Vagina (tissue), 2 donors: ENCODE measurements around the gene THRA. TPM values are rescaled to one million over a fixed set of nuclear protein-coding genes. Genes with fewer than 3 reads are reported as not detected.

Experiments used
- DNase-seq, 2 donors: peaks; one replicate each; pipeline ENCODE4 v3.0.0-alpha.2; 2017; ENCODE audit errors: extremely low spot score in 2 of 2
- H3K27ac ChIP-seq: fragments of 200-600 bp; sonication (generic); one replicate; pipeline ENCODE4 v1.5.1; 2019
- H3K27me3 ChIP-seq: fragments of 200-600 bp; sonication (generic); one replicate; pipeline ENCODE4 v1.5.1; 2019
- H3K36me3 ChIP-seq, 2 donors: fragments of 200-600 bp; sonication (generic); one replicate each; pipeline ENCODE4 v1.5.1; 2017 to 2019
- H3K4me1 ChIP-seq: fragments of 200-600 bp; sonication (generic); one replicate; pipeline ENCODE4 v1.5.1; 2019
- H3K4me3 ChIP-seq, 2 donors: fragments of 200-600 bp; sonication (generic); 1 replicate in 1 of 2; 2 replicates in 1 of 2; pipeline ENCODE4 v1.5.1; 2016 to 2019
- H3K9me3 ChIP-seq: fragments of 200-600 bp; sonication (generic); one replicate; pipeline ENCODE4 v1.5.1; 2019
- POLR2A ChIP-seq, 2 donors: fragments of 450-650 bp; IDR thresholded peaks; one replicate each; pipeline ENCODE4 v1.6.1; 2017; ENCODE audit warnings: antibody characterized with exemption in 2 of 2, mild to moderate bottlenecking in 2 of 2, moderate library complexity in 2 of 2
- POLR2AphosphoS5 ChIP-seq, 2 donors: sonication (generic); formaldehyde crosslinking; IDR thresholded peaks; one replicate each; pipeline ENCODE4 v1.9.0; 2017; ENCODE audit warnings: antibody characterized with exemption in 2 of 2, mild to moderate bottlenecking in 2 of 2, low read depth in 1 of 2; ENCODE audit not compliant: insufficient read depth in 1 of 2
- intact Hi-C: fragments of 100-400 bp; cut with DNase I; formaldehyde crosslinking; loops from one replicate; pipeline ENCODE4 v1.15.1; 2023
- total RNA-seq: library from RNA; depleted of rRNA; stranded (reverse); fragments of >200 nt; gene quantifications from one replicate; pipeline ENCODE4 v1.2.3, GENCODE V29; 2016
- TF ChIP-seq, protein P1 (sequence below), 3 experiments: fragments of 450-650 bp in 2 of 3; fragments of 200-600 bp in 1 of 3; sonication (generic) in 1 of 3; IDR thresholded peaks; one replicate each; pipeline ENCODE4 v1.5.1; 2017 to 2019; ENCODE audit warnings: antibody characterized with exemption in 3 of 3, mild to moderate bottlenecking in 2 of 3, moderate library complexity in 2 of 3

The THRA gene
- total RNA-seq, 1 donor from 2014 or later = 40.3 TPM

- no peaks in the 10 kb centered on the region for H3K9me3 ChIP-seq
- intact Hi-C loops = loop anchor here (10.0 kb wide), 1 partner anchor 110 kb away; the partner anchor contains the start of gene RAPGEFL1
- DNase-seq = no peak
- H3K4me1 ChIP-seq = peaks cover 76% of the 10 kb centered on the region
- peak overlapping the region; percentile 98 to 100 for H3K4me3 ChIP-seq
- H3K27me3 ChIP-seq = no peaks in the 10 kb centered on the region
- H3K27ac ChIP-seq = peak overlapping the region; percentile 99
- no peaks in the 10 kb centered on the region for H3K36me3 ChIP-seq
- TF ChIP-seq POLR2A (IDR thresholded peaks at IDR 0.05) (no peak), POLR2AphosphoS5 (IDR thresholded peaks at IDR 0.05; ENCODE audit: insufficient read depth in 1 of 2, low read depth in 1 of 2) (no peak)
- TF ChIP-seq, protein P1, sequence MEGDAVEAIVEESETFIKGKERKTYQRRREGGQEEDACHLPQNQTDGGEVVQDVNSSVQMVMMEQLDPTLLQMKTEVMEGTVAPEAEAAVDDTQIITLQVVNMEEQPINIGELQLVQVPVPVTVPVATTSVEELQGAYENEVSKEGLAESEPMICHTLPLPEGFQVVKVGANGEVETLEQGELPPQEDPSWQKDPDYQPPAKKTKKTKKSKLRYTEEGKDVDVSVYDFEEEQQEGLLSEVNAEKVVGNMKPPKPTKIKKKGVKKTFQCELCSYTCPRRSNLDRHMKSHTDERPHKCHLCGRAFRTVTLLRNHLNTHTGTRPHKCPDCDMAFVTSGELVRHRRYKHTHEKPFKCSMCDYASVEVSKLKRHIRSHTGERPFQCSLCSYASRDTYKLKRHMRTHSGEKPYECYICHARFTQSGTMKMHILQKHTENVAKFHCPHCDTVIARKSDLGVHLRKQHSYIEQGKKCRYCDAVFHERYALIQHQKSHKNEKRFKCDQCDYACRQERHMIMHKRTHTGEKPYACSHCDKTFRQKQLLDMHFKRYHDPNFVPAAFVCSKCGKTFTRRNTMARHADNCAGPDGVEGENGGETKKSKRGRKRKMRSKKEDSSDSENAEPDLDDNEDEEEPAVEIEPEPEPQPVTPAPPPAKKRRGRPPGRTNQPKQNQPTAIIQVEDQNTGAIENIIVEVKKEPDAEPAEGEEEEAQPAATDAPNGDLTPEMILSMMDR (IDR thresholded peaks at IDR 0.05) = no peak
Observed at GRCh38 chr17:40064971-40065768, 2.4 kb downstream of the THRA start.

DNA sequence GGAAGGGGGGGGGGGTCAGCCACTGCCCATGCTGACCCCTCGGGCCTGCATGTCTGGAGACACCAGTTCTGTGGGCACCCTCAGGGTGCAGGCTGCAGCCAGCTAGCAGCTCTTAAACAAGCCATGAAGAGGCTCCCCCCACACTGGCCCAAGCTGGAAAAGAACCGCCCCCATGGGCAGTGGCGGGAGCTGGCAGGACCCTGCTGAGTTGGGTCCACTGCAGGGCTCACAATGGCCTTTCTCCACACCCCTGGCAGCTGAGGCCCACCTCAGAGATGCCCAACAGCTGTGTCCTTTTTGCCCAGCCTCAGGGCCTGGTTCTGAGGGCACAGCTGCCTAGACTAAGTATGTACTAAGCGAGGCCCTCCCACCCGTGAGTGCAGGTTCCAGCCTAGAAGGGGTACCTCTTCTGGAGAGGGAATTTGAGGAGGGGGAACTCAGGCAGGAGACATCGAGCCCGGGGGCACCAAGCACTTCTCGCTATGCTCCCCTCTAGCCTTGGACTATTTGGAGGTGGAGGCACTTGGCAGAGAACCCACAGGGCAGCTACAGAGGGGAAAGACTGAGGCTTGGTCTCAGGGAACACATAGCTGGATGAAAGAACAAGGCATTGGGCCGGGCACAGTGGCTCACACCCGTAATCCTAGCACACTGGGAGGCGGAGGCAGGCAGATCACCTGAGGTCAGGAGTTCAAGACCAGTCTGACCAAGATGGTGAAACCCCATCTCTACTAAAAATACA is 3.2 kb downstream of the THRA start:
- Histone ChIP-seq H3K9me3 (no peaks in the 10 kb centered on the region), H3K36me3 (no peaks in the 10 kb centered on the region), H3K4me3 (peak overlapping the region; percentile 98 to 100), H3K27me3 (no peaks in the 10 kb centered on the region), H3K4me1 (peaks cover 82% of the 10 kb centered on the region), H3K27ac (peak overlapping the region; percentile 99)
- no peak for DNase-seq
- intact Hi-C loops = loop anchor here (10.0 kb wide), 1 partner anchor 109 kb away; the partner anchor contains the start of gene RAPGEFL1
- TF ChIP-seq POLR2A (IDR thresholded peaks at IDR 0.05) = no peak
- TF ChIP-seq, protein P1 (IDR thresholded peaks at IDR 0.05) = no peak
- TF ChIP-seq POLR2AphosphoS5 (IDR thresholded peaks at IDR 0.05; ENCODE audit: insufficient read depth in 1 of 2, low read depth in 1 of 2) = no peak

GRCh38 chr17:40067710-40068109 is 4.9 kb downstream of the THRA start:
- Histone ChIP-seq H3K36me3 (no peaks in the 10 kb centered on the region), H3K4me3 (no peak overlapping the region), H3K4me1 (peaks cover 85% of the 10 kb centered on the region), H3K27ac (peak overlapping the region; percentile 99), H3K27me3 (no peaks in the 10 kb centered on the region), H3K9me3 (no peaks in the 10 kb centered on the region)
- no peak for TF ChIP-seq POLR2A (IDR thresholded peaks at IDR 0.05)
- no peak for TF ChIP-seq POLR2AphosphoS5 (IDR thresholded peaks at IDR 0.05; ENCODE audit: insufficient read depth in 1 of 2, low read depth in 1 of 2)
- TF ChIP-seq, protein P1 (IDR thresholded peaks at IDR 0.05) = no peak
- intact Hi-C loops = loop anchor here (10.0 kb wide), 1 partner anchor 107 kb away; the partner anchor contains the start of gene RAPGEFL1
- no peak for DNase-seq

DNA sequence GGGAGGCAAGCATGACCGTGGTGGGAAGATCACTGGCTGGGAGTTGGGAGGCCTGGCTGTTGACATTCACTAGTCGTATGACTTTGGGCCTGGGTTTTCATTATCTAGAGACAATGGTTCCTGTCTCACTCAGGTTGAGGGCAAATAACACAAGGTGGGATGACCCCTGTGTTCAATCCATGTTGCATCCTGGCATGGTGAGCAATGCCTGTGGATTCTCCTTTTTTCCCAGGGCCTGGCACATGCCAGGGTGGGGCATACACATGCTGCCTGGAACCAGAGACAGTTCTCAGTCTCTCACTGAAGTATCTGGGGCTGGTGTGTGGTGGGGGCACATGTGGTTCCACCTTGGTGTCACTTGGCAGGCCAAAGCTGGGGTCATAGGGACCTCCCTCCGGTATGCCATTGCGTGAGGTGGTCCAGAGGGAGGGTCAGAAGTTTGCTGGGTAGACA is 5.4 kb downstream of the THRA start:
- Histone ChIP-seq H3K4me3 (peak overlapping the region; percentile 39 to 51), H3K27ac (peak overlapping the region; percentile 99), H3K27me3 (no peaks in the 10 kb centered on the region), H3K9me3 (no peaks in the 10 kb centered on the region), H3K4me1 (peaks cover 89% of the 10 kb centered on the region), H3K36me3 (no peaks in the 10 kb centered on the region)
- intact Hi-C loops = loop anchor here (10.0 kb wide), 1 partner anchor 107 kb away; the partner anchor contains the start of gene RAPGEFL1
- TF ChIP-seq POLR2AphosphoS5 (IDR thresholded peaks at IDR 0.05; ENCODE audit: insufficient read depth in 1 of 2, low read depth in 1 of 2) (no peak), POLR2A (IDR thresholded peaks at IDR 0.05) (no peak)
- TF ChIP-seq, protein P1 (IDR thresholded peaks at IDR 0.05) = no peak
- DNase-seq = no peak
